HG03575 (cell line): ENCODE results near the gene TBCD.

Experiments used
- ATAC-seq: cut with Tn5 transposase; IDR thresholded peaks from one replicate; pipeline ENCODE4 v1.9.1; 2021; ENCODE audit not compliant: unreplicated experiment, insufficient number of reproducible peaks, low FRiP score; ENCODE audit errors: extremely low read depth

The TBCD gene

GRCh38 chr17:82821554-82821953 is 69.7 kb downstream of the TBCD start:
- ATAC-seq = no peak

DNA sequence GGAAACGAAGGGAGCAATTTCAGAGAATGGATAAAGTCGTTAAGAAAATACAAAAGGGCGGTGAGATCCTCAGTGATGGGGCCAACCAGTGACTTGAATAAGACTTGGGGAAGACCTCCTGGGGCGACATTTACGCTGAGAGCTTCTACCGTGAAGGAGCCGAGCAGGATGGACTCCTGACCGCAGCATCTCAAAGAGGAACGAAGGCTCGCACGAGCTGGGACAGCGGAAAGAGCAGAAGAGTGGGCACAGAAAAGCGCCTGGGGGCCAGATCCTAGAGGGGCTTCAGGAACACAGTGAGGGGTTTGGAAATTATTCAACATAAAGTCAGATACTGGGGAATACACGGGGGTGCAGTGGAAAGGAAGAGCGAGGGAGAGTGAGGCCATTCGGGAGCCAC is 70.4 kb downstream of the TBCD start:
- ATAC-seq = no peak

DNA sequence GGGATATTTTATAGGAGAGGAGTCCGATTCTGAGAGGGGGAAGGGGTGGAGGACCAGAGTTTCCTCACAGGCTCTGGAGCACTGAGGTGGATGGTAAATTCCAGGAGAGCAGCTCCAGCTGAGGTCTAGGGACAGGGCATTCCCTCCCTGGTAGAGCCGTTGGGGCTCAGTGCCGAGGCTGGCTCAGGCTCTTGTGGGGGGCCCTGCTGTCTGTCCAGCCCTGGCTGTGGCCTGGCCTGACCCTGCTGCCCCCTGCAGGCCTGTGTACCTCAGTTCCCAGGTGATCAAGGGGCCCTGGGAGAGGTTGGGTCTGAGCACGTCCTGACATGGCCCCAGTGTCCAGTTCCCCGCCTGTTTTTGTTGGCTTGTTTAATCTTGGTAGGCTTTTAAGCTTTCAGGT is 71.1 kb downstream of the TBCD start:
- ATAC-seq = no peak

DNA sequence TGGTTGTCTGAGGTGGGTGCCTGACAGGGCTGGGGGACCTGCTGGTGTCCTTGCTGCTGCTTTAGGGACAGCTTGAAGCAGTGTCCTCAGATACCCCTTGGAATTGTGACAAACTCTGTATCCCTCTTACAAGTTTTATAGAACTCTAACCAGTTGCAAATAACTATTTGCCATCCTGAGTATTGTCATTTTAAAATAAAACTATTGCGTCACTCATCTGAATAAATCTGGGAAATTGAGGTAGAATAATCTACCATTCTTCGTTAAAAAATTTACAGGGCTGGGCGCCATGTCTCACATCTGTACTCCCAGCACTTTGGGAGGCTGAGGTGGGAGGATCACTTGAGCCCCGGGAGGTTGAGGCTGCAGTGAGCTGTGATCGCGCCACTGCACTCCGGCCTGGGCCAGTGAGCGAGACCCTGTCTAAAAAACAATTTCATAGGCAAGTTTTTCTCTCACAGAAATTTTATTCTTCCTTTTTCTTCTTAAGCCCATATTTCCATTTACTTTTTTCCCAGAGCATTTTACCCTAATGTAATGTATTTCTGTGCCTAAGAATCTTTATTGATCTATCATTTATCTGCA is 73.8 kb downstream of the TBCD start:
- no peak for ATAC-seq

DNA sequence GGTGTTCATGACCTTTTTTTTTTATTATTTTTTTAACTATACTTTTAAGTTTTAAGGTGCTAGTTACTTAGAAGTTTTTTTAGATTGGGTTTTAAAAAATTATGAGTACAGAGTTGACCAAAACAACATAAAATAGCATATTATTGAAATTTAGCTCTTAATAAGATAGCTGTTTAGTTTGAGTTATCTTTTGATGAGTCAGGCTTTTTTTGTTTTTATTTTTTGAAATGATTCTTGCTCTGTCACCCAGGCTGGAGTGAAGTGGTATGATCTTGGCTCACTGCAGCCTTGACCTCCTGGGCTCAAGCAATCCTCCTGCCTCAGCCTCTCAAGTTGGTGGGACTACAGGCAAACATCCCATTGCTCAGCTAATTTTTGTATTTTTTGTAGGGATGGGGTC is 74.3 kb downstream of the TBCD start:
- no peak for ATAC-seq

DNA sequence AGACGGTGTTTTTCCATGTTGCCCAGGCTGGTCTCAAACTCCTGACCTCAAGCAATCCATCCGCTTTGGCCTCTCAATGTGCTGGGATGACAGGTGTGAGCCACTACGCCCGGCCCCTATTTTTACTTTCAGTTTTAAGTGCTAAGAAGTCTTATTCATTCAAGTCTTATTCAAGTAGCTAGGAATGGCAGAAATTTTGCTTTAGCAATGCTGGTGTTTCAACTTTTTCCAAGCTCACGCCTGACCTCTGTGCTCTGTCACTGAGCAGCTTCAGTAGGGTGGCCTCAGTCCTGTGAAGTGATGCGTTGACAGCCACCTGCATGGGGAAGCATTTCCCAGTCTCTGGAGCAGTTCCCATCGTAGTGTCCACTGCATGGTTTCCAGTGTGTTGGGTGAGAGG is 75.1 kb downstream of the TBCD start:
- no peak for ATAC-seq

DNA sequence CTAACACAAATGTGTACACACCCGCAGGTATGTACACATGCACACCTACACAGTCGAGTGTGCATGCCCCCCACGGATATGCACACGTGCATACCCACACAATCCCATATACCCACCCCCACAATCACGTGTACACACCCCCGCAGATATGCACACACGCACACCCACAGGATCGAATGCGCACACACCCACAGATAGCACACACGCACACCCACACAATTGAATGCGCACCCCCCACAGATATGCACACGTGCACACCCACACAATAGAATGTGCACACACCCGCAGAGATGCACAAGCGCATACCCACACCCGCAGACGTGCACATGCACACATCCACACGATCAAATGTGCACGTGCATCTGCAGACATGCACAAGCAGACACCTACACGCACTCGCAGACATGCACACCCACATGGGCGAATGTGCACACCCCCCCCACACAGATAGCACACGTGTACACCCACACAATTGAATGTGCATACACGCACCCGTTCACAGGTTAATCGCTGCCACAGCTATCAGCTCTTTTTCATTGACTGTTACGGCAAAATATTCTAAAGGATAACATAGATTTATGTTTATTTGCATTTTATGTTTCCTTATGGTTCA is 77.1 kb downstream of the TBCD start:
- no peak for ATAC-seq

DNA sequence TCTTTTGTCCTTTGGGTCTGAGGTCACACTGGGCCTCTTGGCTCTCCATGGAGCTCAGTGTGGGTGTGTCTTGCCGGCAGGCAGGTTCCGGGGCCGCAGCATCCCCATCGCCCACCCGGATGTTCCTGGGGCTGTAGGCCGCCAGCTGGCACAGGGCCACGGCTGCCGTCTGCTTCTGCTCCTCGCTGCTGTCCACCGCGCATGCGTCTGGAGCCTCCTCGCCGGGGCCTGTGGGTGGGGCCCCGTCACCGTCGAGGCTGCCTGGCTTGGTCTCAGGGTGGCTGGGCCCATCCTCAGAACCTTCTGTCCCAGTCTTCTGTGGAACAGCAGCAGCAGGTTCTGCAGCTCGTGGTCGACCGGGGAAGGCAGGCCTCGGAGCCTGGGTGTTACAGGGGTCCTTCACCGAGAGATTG is 78.4 kb downstream of the TBCD start:
- no peak for ATAC-seq

DNA sequence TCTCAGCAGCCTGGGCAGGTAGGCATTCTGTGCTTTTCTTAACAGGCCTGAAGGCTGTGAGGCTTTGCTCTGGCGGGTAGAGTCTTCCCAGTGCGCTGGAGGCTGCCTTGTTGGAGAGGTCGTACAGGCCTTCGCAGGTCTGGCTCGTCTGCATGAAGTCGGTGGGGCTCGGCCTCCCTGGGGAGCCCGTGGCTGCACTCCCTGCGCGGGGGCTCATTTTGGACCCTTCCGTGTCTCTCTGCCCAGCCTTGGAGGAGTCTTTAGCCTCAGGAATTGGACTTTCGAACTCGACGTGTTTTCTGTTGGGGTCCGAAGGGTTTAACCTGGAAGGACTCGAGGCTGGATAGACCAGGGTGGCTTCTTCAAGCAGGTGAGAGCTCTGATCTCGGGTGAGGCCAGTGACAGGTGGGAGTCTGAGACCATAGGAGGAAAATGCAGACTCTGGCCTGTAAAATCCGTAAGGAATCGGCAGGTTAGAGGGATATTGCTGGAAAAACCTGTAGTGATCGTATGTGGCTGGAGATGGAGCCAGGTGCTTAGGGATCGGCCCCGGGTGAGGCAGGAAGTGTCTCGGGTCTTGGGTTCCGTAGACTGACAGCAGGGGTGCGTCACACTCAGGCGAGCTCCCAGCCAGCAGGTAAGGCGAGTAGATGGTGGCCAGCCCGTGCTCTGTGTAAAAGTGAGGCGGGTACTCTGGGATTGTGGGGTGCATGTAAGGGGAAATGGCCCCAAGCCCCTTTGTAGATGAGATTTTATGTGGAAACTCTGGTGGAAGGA is 79.4 kb downstream of the TBCD start:
- no peak for ATAC-seq

DNA sequence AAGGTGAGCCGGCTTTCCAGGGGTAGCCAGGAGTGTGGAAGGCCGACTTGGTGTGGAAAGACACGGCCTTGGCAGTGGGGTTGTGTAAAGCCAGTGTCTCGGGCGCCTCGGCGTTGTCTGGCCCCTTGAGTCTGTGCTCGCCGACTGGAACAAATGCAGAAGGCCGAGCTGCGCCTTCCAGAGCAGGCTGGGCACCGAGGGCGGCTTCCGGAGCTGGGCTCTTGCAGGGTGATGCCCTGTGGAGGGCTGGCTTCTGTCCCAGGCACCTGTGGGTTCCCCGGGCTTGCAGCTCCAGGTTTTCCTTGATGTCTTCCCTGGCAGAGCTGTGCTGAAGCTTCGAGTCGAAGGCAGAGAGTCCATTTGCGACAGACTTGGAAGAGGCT is 79.9 kb downstream of the TBCD start:
- ATAC-seq = no peak

GRCh38 chr17:82832411-82832810 is 80.5 kb downstream of the TBCD start:
- no peak for ATAC-seq

- no peak for ATAC-seq
Measured at GRCh38 chr17:82832881-82833475, 81.1 kb downstream of the TBCD start.

DNA sequence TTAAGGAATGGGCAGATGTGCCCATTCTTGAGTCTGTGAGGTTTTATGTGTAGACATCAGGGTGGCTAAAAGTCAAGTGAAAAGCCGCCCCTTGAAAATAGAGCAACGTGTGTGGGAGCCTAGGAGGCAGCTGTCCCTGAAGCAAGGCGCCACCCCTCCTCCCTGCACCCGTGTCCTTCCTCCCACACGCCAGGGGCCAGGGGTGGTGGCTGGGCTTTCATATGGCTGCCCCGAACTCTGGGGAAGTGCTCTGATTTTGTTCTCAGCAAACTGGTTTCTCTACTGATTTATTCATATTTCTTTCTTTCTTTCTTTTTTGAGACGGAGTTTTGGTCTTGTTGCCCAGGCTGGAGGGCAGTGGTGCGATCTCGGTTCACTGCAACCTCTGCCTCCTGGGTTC is 83.3 kb downstream of the TBCD start:
- ATAC-seq = no peak

DNA sequence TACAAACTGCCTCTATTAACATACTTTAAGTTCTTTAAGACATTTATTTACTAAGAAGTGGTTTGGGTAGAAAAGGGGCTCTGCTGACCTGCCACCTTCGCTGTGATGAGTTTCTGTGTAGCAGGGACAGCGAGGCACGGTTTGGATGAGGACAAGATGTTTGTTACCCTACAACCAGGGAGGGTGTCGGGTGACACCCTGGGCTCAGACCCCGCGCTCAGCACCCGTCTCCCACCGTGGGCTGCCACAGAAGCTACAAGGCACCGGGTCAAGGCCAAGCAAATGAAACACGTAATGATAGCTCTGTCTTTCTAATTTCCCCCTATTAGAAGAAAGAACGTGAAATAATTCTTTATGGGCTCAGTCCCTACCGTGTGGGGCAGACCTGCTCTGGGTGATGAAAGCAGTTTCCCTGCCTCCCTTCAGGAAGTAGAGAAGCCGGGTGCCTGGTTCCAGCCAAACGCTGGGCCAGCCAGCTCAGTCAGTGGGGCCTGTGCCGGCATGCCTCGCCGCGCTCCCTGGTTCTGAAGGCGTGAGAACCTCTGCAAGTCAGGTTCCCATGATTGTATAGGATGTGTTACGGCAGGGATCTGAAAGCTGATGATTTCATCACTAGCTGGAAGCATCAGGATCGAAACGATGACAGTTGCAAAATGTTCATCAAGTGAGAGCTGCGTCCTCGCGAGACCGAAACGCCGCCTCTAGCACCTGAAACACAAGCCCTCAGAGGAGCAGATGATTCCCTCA is 84.1 kb downstream of the TBCD start:
- no peak for ATAC-seq

DNA sequence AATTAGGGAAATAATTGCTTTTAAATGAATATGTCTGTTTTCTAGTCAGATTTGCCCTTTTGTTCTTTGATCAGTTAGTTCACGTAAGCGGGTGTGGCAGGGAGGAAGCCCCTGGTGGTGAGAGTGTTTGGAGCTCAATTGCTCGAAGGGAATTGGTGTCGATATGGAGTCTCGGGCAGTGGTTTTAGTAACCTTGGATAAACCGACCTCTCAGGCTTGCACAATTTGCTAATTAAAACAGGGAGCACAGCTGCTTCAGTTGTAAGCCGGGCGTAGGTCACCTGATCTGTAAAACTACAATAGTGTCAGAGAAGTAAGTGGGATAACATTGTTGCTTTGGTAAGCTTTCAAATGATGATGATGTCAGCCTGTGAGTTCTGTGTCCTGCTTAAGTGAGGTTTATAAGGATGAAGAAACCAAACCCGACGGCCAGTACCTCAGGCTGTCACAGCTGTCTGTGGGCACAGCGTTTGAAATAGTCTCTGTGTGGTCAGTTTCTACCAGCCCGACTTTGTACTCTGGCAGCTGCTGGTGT is 85.0 kb downstream of the TBCD start:
- ATAC-seq = no peak

DNA sequence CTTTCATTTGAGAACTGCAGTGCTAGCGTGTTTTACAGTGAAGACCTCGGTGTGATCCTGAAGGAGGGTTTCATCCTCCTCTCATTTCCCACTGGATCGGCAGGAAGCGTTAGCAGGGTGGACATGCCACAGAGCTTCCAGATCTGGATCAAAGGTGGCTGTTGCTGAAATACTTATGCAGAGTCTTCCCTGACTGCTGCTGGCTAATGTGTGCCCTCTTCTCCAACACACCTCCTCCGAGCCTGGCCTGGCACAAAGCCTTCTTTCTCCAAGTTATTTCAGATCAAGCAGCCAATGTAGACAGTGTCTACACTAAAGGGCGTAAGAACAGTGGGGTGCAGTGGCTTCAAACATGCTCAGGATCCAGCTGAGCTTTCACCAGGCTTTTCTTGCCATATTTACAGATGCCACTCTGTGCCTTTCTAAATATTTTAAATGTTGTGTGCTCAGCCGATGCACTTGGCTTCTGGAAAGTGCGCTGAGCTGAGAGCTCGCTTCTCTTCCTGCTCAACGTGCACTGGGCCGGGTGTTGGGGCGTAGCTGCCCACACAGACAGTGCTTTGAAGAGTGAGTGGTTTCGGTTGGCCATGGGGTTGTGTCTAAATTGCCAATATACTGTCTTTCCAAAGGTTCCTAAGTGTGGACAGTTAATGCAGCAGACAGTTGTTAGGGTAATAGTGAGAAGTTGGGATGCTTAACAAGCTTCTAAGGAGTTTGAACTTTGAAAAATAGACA is 85.9 kb downstream of the TBCD start:
- ATAC-seq = no peak

GRCh38 chr17:82838386-82839063 is 86.7 kb downstream of the TBCD start:
- no peak for ATAC-seq

DNA sequence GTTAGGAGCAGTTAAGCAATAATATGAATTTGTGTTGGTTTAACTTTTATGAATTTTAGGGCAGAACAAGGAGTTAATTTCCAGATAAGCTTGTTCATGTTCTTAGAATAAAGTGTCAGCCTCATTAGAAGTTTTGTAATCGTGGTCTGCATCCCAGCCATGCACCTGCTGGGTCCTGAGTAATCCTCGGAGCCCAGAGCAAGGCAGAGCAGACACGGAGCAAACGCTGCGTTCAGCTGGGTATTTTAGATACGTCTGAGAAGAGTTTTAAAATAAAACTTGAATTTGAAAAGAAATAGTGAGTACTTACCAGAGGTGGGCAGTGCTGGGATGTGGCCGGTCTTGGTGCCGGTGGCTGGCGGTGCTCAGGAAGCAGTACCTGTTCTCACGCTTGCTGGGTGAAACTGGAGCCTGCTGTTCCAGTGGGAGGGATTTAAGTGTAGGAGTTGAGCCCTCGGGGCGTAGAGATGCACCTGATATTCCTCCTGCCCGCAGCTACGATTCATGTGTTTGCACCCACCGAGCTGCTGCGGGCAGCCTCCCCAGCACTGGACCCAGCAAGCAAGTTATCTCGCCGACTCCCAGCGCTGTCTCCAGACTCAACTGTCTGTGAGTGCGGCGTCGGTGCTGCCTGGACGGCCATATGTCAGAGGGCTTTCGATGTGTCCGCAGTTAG is 87.9 kb downstream of the TBCD start, which contains the start of gene ZNF750:
Gene ZNF750 (minus strand): TSS at position 406 of the 676 bp plus-strand sequence. CDS start 7,568 bp downstream, outside the sequence.
- no peak for ATAC-seq
